HG03066 (cell line): Measurements from ENCODE around the gene PRKD3.

ENCODE experiments used
- ATAC-seq: cut with Tn5 transposase; IDR thresholded peaks from one replicate; pipeline ENCODE4 v1.9.1; 2021; ENCODE audit warnings: low read depth; ENCODE audit not compliant: unreplicated experiment

PRKD3 gene

GRCh38 chr2:37343537-37344434 is 19.2 kb upstream of the PRKD3 start:
- no peak for ATAC-seq

DNA sequence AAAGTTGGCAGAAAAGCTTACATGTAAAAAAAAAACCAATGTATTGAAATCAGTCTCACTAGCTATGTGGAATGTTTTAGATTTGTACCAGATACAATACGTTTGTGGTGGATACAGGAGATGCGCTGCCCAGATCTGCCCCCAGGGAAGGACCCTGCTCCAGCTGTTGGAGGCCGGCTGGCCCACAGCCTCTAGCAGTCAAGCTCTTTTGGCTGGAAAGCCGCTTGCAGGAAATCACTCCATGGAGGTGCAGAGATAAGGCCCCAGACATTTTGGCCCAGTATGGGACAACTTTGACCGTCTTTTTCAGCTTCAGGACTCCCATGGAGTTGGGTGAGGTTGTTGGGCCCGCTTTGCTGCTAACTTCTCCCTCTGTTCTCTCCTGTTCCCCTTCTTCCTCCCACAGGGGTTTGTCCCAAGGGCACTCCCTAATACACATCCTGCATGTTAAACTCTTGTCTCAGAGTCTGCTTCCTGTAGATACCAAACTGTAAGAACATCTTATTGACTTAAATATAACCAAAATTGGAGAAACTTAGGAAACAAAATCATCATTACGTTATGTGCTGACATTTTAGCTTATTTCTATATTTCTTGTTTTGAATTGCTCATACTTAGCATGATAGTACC is 18.1 kb upstream of the PRKD3 start:
- ATAC-seq: no peak

DNA sequence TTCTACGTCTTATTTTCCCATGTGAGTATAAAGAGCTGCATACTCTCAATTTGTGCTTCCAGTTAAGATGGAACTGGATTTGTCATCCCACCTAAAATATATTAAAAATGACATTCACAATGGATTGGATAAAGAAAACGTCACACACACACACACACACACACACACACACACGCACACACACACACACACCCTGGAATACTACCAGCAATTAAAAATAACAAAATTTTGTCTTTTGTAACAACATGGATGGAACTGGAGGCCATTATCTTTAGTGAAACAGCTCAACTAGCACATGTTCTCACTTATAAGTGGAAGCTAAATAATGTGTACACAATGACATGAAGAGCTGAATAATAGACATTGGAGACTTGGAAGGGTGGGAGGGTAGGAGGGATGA is 16.0 kb upstream of the PRKD3 start:
- ATAC-seq: no peak

GRCh38 chr2:37338933-37339332 is 14.3 kb upstream of the PRKD3 start:
- ATAC-seq: no peak

GRCh38 chr2:37337620-37338280 is 13.1 kb upstream of the PRKD3 start:
- ATAC-seq: no peak

- ATAC-seq: no peak
These were observed 11.0 kb upstream of the PRKD3 start for GRCh38 chr2:37335604-37336003.

DNA sequence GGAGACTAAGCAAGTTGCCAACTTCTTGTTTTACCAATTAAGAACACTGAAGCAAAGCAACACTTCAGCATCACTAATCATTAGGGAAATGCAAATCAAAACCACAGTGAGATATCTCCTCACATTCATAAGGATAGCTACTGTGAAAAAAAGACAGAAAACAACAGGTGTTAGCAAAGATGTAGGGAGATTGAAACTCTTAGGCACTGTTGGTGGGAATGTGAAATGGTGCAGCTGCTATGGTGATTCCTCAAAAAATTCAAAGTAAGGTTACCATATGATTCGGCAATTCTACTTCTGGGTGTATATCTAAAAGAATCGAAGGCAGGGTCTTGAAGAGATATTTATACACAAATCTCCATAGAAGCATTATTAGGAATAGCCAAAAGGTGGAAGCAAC is 8.6 kb upstream of the PRKD3 start:
- no peak for ATAC-seq

GRCh38 chr2:37332560-37332959 is 7.9 kb upstream of the PRKD3 start:
- no peak for ATAC-seq

DNA sequence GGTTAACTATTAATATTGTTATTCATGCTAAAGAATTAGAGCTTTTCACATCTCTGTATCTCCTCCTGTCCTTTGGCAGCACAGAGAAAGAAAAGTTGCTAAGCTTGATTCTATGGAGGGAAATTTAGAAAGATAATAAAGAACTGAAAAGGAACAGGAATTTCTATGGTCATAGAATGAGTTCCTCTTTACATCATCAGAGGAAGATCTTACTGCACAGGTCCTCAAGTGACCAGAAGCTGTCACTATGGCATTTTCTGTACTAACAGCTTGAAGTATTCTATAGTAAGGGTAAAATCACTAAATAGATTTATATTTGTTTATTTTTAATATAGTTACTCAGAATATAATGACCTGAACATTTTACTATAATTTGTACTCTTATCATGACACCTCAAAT is 6.0 kb upstream of the PRKD3 start:
- no peak for ATAC-seq

DNA sequence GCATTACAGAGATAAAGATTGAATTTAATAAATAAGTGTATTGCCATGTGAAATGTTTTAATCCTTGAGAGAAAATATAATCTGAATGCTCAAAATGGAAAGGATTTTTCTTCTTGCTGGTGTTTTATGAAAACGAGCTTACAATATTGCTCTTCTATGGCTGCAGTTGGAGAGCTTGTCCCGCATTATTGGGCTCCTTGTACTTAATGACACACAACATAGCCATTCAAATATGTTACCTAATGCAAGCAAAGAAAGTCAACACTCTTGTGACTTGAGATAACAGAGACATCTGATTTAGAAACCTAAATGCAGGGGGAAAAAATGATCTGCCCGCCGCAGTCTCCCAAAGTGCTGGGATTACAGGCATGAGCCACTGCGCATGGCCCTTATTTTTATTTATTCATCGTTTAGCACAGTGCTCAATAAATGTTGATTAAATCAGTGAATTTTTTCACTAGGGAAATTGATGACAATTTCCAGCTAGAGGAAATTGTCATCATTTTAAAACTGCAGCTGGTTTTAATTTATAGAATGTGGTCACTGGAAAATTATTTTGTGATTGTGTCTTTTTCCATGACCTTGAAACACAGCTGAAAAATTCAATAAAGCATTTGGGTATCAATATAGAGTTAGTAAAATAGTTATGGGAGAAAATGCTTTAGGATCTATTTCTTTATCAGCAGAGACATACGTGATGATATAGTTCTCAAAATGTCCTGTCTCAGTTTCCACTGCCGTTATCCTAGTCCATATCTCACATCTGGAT is 2.4 kb upstream of the PRKD3 start:
- ATAC-seq: no peak

GRCh38 chr2:37326285-37326684 is 1.7 kb upstream of the PRKD3 start:
- ATAC-seq: no peak

- ATAC-seq: no peak
These were observed 1.0 kb upstream of the PRKD3 start for GRCh38 chr2:37325625-37326071.

DNA sequence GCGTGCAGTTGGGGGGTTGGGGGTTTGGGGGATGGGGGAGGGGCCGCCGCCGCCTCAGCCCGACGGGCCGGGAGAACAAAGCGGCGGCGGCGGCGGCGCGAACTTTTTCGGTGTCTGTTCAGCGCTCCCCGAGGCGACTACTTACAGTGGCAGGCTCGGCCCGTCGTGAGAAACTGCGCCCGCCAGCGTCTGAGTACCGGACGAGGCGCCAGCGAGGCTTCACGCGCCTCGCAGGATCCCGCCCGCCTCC is 172 bp downstream of the PRKD3 start:
- ATAC-seq: no peak

GRCh38 chr2:37323781-37324535 is 675 bp downstream of the PRKD3 start:
- peak; percentile 26 for ATAC-seq

DNA sequence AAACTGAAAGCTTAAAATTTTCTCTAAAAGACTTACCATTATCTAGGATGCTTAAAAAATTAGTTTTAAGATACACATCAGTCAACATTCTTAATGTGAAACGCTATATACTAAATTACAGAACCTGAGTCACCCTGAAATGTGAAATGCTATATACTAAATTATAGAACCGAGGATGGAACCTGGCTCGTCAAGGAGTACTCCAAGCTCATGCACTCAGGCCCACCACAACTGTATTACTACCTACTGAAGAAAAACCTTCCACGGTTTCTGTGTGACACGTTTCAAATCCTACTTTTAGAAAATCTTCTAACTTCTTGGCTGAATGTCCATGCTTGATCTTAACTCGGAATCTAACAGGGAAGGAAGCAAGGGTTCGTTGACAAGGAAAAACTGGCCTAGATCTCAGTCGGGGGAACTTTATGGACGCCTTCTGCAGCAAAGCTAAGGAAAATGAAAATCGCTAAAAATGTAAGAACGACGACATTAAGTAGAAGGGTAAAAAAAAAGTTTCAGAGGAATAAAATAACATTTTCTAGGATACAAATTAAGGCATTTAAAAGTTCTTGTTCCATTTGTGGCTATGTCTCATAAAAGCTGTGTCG is 1.4 kb downstream of the PRKD3 start:
- ATAC-seq: no peak

GRCh38 chr2:37322368-37322767 is 2.3 kb downstream of the PRKD3 start:
- ATAC-seq: no peak

DNA sequence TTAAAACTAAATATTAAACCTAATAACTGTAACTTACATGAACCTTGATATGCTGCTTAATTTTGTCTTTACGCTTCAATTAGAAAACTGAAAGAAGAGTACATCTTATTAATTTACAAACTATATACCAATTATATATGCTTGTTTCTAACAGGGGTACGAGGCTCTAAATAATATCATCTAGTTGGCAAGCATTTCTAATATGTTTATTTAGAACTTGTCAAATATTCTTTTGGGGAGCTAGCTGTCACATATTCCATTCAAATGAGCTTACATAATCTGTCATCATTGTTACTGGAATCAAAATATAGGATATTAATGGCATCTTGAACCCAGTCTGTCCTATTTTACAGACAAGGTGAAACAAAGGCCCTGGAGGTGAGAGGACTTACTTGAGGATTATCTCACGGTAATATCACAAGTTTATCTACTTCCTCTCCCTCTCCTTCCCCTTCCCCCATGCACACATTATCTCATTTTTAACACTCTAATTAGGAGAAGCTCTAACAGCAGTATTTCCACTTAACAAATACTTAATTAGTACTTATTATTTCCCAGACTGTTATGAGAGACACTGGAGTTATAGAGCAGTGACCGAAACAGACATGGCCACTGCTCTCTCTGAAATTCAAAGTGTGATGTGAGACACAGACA is 3.5 kb downstream of the PRKD3 start:
- ATAC-seq: no peak

- ATAC-seq: no peak
These were observed 4.7 kb downstream of the PRKD3 start for GRCh38 chr2:37319754-37320609.

- peak; percentile 91 for ATAC-seq
These were observed 6.2 kb downstream of the PRKD3 start for GRCh38 chr2:37318401-37318800.
